VCaP (cell line): Measurements from ENCODE around the gene POLDIP2.

ENCODE experiments used
- H3K27ac ChIP-seq: fragments of 450-650 bp; 2 replicates; pipeline ENCODE4 v1.5.1; 2017
- TF ChIP-seq, protein P1 (sequence below): fragments of 450-650 bp; conservative IDR thresholded peaks from 2 replicates; pipeline ENCODE4 v1.5.1; 2017; ENCODE audit warnings: mild to moderate bottlenecking, moderate library complexity

The POLDIP2 gene

DNA sequence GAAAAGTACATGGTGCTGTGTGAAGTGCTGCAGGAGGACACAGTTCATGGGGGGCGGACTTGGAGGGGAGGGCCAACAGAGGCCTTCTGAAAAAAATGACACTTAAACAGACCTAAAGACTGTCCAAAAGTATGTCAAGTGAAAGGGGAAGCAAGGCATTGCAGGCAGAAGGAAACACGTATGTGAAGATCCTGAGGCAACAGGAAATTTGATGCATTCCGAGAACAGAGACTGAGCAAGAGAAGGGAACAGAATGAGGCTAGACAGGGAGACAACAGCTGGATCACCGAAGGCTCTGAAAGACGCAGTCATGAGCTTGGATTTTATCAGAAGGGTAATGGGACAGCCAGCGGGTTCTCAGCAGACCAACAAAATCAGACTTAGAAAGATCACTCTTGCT lies 23.2 kb downstream of the POLDIP2 start:
- TF ChIP-seq, protein P1, sequence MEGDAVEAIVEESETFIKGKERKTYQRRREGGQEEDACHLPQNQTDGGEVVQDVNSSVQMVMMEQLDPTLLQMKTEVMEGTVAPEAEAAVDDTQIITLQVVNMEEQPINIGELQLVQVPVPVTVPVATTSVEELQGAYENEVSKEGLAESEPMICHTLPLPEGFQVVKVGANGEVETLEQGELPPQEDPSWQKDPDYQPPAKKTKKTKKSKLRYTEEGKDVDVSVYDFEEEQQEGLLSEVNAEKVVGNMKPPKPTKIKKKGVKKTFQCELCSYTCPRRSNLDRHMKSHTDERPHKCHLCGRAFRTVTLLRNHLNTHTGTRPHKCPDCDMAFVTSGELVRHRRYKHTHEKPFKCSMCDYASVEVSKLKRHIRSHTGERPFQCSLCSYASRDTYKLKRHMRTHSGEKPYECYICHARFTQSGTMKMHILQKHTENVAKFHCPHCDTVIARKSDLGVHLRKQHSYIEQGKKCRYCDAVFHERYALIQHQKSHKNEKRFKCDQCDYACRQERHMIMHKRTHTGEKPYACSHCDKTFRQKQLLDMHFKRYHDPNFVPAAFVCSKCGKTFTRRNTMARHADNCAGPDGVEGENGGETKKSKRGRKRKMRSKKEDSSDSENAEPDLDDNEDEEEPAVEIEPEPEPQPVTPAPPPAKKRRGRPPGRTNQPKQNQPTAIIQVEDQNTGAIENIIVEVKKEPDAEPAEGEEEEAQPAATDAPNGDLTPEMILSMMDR: no peak
- H3K27ac ChIP-seq: peak overlapping the region; percentile 85

DNA sequence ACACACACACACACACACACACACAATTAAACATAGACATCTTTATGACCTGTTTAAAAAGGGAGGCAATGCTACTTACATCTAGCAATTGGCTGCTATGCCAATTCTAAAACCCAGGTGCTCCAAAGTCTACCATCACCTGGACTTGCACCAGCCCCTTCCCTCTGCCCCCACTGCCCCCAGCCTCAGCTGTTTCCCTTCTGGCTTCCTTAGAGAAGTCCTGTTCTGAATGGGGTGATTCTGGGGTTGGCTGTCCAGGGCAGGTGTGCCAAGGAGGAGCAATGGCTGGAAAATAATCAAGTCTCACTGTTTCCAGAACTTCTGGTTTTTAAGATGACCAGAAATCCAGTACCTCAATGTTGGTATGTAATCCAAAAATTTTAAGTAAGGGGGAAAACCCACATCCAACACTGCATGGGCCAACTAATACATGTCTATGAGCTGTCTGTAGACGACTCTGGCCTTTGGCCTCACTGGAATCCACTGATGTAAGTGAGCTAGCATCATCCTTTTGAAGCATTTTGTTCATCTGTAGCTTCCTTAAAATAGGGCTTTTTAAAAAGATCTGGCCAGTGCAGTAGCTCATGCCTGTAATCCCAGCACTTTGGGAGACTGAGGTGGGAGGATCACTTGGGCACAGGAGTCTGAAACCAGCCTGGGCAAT lies 24.1 kb downstream of the POLDIP2 start:
- TF ChIP-seq, protein P1: no peak
- H3K27ac ChIP-seq: peak overlapping the region; percentile 85

DNA sequence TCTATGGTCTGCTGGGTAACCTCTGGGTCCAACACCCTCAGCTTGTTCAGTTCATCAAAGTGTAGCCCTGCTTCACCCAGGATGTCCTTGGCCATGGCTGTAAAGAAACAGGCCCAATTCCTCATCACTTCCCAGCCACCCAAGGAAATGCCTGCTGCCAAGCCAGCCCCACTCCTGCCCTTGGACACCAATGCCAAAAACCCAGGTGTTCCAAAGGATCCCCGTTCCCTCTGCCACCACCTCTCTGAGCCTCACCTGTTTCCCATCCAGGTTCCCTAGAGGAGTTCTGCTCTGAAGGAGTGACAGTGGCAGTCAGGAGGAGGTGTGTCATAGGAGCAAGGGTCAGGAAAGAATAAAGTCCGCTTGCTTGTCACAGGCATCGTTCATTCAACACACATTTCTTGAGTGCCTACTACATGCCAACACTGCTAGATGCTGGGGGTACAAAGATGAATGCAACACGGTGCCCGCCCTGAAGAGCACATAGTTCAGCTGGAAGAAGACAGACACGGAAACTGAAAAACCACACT lies 25.4 kb downstream of the POLDIP2 start:
- H3K27ac ChIP-seq: no peak overlapping the region

DNA sequence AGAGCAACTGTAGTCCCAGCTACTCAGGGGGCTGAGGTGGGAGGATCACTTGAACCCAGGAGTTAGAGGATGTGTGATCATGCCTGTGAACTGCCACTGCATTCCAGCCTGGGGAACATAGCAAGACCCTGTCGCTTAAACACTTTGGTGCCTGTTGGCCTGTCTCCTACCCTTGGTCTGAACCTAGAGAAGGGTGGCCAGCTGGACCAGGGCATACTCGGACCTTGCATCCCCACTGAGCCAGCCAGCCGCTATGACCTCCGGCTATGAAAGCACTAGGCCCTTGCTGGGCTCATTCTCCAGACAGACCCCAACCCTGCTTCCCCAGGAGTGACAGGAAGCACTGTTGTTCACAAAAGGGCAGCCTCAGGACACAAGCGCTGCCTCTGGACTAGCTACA lies 26.7 kb downstream of the POLDIP2 start:
- H3K27ac ChIP-seq: no peak overlapping the region
- TF ChIP-seq, protein P1: no peak

More for the DNA sequence above, 25.4 kb downstream of the POLDIP2 start:
- TF ChIP-seq, protein P1: no peak

DNA sequence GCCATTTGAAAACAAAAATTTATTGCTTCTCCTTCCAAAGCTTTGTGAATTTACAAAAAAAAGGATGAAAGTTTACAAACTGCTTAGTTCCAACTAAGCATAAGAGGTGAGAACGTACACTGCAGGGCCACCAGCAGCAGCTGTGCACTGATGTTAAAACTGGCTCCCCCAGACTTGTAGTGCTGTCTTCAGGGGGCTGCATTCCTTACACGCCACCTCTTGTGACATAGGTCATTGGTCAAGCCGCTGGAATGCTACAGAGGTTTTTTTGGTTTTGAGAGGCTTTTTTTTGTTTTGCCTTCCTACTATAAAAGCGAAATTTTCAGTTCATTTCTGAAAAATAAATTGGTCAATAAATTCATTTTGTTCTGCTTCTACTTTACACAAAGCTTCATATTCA lies 29.0 kb downstream of the POLDIP2 start:
- peak overlapping the region; percentile 88 for H3K27ac ChIP-seq
- TF ChIP-seq, protein P1: no peak

DNA sequence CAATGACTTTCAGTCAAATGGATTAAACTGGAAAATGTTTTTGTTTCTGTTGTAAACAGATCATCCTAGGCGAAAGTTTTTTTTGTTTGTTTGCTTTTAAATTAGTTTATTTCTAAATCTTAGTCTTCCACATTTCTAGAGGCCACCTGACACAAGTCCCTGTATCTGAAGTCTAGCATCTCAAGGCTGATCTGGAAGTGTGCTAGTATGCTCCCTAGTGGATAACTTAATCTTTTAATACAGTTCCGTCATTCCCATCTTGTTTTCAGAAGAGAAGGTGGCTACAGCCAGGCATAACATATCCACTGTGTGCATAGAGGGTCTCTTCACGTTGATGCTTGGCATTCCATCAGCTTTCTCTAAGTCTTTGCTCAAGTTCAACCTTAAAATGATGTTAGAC lies 29.6 kb downstream of the POLDIP2 start:
- TF ChIP-seq, protein P1: peak; percentile 45

DNA sequence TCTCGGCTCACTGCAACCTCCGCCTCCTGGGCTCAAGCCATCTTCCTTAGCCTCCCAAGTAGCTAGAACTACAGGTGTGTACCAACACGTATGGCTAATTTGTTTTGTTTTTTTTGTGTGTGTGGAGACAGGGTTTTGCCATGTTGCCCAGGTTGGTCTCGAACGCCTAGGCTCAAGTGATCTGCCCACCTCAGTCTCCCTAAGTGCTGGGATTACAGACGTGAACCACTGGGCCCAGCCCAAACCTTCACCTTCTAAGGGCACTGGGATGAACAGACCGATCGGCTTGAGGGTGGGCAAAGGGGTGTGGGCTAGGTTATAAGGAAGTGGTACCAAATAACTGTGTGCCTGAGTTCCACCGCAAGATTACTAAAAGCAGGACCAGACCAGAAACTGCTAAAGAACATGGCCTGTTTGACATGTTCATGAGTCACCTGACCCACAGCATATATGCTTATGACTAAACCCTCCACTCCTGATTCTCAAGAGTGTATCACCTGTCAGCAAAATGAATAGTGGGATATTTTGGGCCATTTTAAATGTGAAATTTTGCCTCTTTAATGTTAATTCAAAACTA lies 30.2 kb downstream of the POLDIP2 start:
- TF ChIP-seq, protein P1: no peak
- peak overlapping the region; percentile 88 for H3K27ac ChIP-seq

More for the DNA sequence above, 29.6 kb downstream of the POLDIP2 start:
- H3K27ac ChIP-seq: peak overlapping the region; percentile 88
